Activated T-helper 17 cell treated with anti-CD3 and anti-CD28 coated beads, Interleukin-2, amount 50 U/mL, for 72 hours (primary cell): ENCODE results near the gene COA1. TPM values are rescaled to one million over a fixed set of nuclear protein-coding genes. Genes with fewer than 3 reads are reported as not detected.
"Not testable (repeated sequence)": the region's sequence is repeated elsewhere in the genome, so short reads cannot be mapped to it uniquely, and the experiment has no call there.

Experiments
- ATAC-seq: fragments of 150-1000 bp; cut with Tn5 transposase; replicated peaks from 2 replicates; pipeline ENCODE4 v1.10.0; 2021; ENCODE audit warnings: mild to moderate bottlenecking, moderate library complexity
- H3K27ac Mint-ChIP-seq: one replicate; pipeline ENCODE4 v1.8.0; 2022; ENCODE audit warnings: mixed read lengths
- H3K27me3 Mint-ChIP-seq: one replicate; pipeline ENCODE4 v1.8.0; 2022; ENCODE audit warnings: mixed read lengths
- H3K36me3 Mint-ChIP-seq: one replicate; pipeline ENCODE4 v1.8.0; 2022; ENCODE audit warnings: low read depth, mild to moderate bottlenecking, mixed read lengths
- H3K4me1 Mint-ChIP-seq: one replicate; pipeline ENCODE4 v1.8.0; 2022; ENCODE audit warnings: mixed read lengths
- H3K4me3 Mint-ChIP-seq: one replicate; pipeline ENCODE4 v1.8.0; 2022; ENCODE audit warnings: mild to moderate bottlenecking, mixed read lengths
- H3K9me3 Mint-ChIP-seq: one replicate; pipeline ENCODE4 v1.8.0; 2022; ENCODE audit warnings: mixed read lengths
- total RNA-seq, 2 donors: library from RNA; stranded (reverse); gene quantifications; one replicate each; pipeline ENCODE4 v1.2.3, GENCODE V29; 2022

COA1 gene
- total RNA-seq, 2 donors from 2014 or later, result 36.1 to 46.2 TPM

DNA sequence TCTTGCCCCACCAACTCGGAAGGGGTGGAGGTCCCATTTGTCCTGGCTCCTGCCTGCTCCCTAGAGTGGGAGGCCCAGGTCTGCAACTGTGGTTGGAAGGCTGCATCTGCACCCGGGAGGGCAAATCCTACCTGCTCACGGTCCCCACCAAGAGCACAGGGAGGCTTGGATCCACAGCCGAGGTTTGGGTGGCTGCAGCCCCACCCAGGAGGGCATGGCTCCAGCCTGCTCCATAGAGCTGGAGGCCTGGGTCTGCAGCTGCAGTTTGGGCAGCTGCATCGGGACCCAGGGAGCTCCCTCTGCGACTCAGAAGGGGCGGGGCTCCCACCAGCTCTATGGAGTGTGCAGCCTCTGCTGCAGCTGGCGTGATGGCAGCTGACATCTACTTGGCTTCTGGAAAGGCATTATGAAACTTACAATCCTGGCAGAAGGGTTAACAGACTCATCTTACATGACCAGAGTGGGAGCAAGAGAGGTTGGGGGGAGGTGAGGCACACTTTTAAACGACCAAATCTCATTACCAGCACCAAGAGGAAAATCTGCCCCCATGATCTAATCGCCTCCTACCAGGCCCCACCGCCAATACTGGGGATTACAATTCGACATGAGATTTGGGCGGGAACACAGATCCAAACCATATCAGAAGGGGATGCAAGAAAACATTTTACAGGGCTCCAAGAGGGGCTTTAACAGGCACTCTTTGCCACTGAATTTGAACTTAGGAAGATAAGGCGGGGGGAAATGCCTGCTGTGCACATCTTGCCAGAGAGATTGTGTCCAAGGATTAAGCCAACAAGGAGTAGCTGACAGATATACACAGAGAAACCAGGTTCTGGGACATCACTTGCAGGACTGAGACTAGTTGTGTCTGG lies 20.9 kb upstream of the COA1 start:
- Mint-ChIP-seq H3K36me3 (no peaks in the 10 kb centered on the region), H3K27me3 (no peaks in the 10 kb centered on the region), H3K9me3 (no peaks in the 10 kb centered on the region), H3K27ac (no peak overlapping the region), H3K4me1 (no peaks in the 10 kb centered on the region), H3K4me3 (no peak overlapping the region)
- no peak for ATAC-seq

DNA sequence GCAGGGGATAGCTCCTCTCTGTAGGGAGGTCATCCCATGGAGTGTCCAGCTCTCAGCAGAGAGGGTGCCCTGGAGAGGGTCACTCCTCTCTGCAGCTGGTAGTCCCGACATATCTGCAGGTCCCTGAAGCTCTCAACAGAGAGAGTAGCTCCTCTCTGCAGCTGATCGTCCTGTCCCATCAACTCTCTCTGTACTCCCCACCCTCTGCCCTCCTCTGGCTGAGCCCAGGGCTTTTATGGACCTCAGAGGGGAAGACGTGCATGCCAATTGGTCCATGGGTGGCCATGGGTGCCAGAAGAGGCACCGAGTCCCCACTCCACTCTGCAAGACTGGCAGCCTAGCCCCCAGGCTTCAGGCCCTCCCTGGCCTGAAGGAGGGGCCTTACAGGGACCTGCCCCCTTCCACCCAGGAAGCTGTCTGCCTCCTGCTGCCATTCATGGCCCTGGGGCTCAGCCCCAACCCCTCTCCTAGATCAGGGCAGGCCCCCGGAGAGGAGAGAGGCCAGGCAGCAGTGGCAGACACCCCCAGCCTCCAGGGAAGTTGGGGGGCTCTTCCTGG lies 20.1 kb upstream of the COA1 start:
- Mint-ChIP-seq H3K27me3 (no peaks in the 10 kb centered on the region), H3K4me3 (no peak overlapping the region), H3K4me1 (no peaks in the 10 kb centered on the region), H3K27ac (no peak overlapping the region), H3K36me3 (no peaks in the 10 kb centered on the region), H3K9me3 (no peaks in the 10 kb centered on the region)
- ATAC-seq, result no peak

DNA sequence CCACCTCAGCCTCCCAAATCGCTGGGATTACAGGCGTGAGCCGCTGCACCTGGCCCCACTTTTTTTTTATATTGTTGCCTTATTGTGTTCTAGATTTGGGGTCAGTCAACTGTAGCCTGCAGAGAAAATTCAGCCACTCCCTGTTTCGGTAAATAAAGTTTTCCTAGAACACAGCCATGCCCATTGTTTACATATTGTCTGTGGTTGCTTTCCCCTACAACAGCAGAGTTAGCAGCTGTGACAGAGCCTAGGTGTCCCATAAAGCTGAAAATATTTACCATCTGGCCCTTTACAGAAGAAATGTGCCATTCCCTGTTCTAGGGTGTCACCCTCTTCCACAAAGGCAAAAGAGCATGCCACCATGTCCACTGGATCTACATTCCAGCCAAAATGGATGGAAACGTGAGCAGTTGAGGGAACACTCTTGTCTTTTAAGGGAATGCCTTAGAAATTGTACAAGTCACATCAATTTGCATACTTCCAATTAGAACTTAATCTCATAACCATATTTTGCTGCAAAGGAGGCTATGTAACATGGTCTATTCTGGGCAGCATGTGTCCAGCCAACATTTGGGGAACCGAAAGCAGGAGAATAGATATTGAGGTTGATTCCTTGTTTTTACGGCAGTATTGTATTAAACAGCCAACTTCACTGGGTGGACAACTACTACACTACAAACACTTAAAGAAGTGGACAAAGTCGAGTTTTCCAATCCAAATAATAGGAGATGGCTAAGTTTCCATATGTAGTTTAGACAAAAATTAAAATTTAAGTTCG lies 18.2 kb upstream of the COA1 start:
- Mint-ChIP-seq H3K4me1 (no peaks in the 10 kb centered on the region), H3K27ac (no peak overlapping the region), H3K4me3 (no peak overlapping the region), H3K36me3 (no peaks in the 10 kb centered on the region), H3K27me3 (no peaks in the 10 kb centered on the region), H3K9me3 (no peaks in the 10 kb centered on the region)
- ATAC-seq, result no peak

DNA sequence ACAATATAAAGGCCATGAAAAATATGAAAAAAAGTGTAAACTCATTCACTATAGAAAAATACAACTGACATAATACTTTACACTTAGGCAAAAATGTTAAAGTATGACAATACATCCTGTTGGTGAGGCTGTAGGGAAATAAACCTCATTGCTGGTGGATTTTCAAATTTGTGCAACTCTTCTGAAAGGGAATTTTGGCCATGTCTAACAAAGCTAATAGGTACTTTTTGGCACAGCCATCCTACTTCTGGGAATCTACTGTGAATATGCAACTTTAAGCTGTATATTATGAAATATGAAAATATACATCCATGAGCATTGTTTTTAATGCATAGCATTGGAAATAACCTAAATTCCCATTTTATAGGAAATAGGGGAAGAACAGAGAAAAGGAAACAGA lies 13.4 kb upstream of the COA1 start:
- H3K4me3 Mint-ChIP-seq, result no peak overlapping the region
- H3K9me3 Mint-ChIP-seq, result no peaks in the 10 kb centered on the region
- H3K4me1 Mint-ChIP-seq, result no peaks in the 10 kb centered on the region
- H3K27me3 Mint-ChIP-seq, result no peaks in the 10 kb centered on the region
- no peak for ATAC-seq
- H3K36me3 Mint-ChIP-seq, result no peaks in the 10 kb centered on the region
- no peak overlapping the region for H3K27ac Mint-ChIP-seq

DNA sequence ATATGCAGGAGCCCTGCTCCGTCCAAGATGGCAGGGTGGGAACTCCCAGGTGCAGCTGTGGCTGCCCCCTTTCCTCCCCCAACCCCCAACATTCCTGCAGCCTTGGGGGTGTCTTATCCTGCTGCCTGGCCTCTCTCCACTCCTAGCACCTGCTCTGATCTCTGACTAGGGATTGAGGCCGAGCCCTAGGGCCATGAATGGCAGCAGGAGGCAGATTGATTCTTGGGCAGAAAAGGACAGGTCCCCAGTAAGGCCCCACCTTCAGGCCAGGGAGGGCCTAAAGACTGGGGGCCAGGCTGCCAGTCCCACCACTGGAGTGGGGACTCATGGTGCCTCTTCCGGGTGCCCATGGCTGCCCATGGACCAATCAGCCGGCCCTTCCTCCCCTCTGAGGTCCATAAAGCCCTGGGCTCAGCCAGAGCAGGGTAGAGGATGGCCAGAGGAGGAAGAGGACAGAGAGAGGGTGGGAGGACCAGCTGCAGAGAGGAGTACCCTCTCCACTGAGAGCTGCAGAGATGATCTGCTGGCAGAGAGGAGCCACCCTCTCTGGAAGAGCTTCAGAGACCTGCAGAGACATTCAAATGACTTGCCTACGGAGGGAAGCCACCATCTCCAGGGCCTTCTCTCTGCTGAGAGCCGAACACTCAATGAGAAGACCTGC lies 8.3 kb upstream of the COA1 start:
- Mint-ChIP-seq H3K36me3 (no peaks in the 10 kb centered on the region), H3K27me3 (no peaks in the 10 kb centered on the region), H3K9me3 (no peaks in the 10 kb centered on the region), H3K4me3 (no peak overlapping the region), H3K27ac (no peak overlapping the region), H3K4me1 (peaks cover 14% of the 10 kb centered on the region)
- ATAC-seq, result no peak

DNA sequence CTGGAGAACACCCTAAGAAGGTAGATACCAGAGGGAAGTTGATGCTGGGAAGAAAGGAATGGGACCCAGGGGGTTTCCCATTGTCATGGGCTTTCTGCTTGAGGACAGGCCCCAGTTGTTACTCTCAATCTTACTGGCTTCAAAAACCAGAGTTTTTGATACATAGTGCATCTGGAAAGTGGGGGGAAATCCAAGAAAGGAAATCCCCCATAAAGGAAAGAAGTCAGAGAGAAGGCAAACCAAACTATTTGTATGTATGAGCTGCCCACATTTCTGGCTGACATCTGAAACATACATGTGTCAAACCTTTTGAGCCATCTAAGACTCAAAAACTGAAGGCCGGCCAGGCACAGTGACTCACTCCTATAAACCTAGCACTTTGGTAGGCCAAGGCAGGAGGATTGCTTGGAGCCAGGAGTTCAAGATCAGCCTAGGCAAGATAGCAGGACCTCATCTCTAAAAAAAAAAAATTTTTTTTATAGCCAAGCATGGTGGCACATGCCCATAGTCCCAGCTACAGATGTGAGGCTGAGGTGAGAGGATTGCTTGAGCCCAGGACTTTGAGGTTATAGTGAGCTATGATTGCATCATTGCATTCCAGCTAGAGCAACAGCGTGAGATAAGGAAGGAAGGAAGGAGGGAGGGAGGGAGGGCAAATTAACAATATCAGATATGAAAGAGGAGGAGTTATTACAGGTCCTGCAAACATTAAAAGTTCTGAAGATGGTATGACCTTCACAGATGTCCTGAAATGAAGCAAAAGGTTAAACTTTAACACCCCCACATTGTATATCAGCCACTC lies 6.7 kb upstream of the COA1 start:
- peak; percentile 94 for ATAC-seq
- Mint-ChIP-seq H3K4me1 (peaks cover 14% of the 10 kb centered on the region), H3K4me3 (peak overlapping the region; percentile 61), H3K9me3 (no peaks in the 10 kb centered on the region), H3K27me3 (no peaks in the 10 kb centered on the region), H3K27ac (peak overlapping the region; percentile 83), H3K36me3 (no peaks in the 10 kb centered on the region)

DNA sequence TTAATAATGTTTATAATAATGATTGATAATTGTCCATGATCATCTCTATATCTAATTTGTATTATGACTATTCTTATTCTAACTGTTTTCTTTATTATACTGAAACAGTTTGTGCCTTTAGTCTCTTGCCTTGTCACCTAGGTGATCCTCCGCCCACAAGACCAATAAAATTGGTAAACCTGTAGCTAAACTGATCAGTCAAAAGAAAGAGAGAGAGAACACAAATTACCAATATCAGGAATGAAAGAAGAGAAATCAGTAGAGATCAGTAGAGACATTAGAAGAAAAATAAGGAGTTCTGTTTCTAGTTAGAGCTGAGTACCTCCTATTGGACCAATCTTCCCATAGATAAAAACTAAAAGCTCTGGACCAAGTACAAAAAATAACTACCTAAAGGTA lies 6.1 kb upstream of the COA1 start:
- ATAC-seq, result peak; percentile 59
- H3K9me3 Mint-ChIP-seq, result no peaks in the 10 kb centered on the region
- H3K27ac Mint-ChIP-seq, result peak overlapping the region; percentile 83
- no peaks in the 10 kb centered on the region for H3K27me3 Mint-ChIP-seq
- no peaks in the 10 kb centered on the region for H3K36me3 Mint-ChIP-seq
- peak overlapping the region; percentile 61 for H3K4me3 Mint-ChIP-seq
- H3K4me1 Mint-ChIP-seq, result peaks cover 14% of the 10 kb centered on the region

DNA sequence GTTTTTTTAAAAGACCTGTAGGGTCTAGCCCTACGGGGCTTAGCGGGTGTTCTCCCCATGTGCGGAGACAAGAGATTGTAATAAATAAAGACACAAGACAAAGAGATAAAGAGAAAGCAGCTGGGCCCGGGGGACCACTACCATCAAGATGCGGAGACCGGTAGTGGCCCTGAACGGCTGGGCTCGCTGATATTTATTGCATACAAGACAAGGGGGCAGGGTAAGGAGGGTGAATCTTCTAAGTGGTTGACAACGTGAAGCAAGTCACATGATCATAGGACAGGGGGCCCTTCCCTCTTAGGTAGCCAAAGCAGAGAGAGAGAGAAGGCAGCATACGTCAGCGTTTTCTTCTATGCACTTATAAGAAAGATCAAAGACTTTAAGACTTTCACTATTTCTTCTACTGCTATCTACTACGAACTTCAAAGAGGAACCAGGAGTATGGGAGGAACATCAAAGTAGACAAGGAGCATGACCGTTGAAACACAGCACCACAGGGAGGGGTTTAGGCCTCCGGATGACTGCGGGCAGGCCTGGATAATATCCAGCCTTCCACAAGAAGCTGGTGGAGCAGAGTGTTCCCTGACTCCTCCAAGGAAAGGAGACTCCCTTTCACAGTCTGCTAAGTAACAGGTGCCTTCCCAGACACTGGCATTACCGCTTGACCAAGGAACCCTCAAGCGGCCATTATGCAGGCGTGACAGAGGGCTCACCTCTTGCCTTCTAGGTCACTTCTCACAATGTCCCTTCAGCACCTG lies 5.4 kb upstream of the COA1 start:
- peak overlapping the region; percentile 61 for H3K4me3 Mint-ChIP-seq
- not testable (repeated sequence) for H3K27me3 Mint-ChIP-seq, ATAC-seq, H3K36me3 Mint-ChIP-seq, H3K9me3 Mint-ChIP-seq
- H3K27ac Mint-ChIP-seq, result peak overlapping the region; percentile 83
- H3K4me1 Mint-ChIP-seq, result peaks cover 14% of the 10 kb centered on the region

DNA sequence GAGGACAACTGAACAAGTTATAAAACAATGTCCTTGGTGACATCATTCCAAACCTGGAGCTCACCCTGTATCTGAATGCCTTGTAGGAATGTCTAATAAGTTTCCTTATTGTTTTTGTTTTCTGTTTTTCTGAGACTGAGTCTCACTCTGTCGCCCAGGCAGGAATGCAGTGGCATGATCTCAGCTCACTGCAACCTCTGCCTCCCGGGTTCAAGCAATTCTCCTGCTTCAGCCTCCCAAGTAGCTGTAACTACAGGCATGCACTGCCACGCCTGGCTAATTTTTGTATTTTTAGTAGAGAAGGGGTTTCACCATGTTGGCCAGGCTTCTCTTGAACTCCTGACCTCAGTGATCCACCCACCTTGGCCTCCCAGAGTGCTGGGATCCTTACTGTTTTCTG lies 2.2 kb upstream of the COA1 start:
- H3K4me1 Mint-ChIP-seq, result peaks cover 27% of the 10 kb centered on the region
- not testable (repeated sequence) for H3K36me3 Mint-ChIP-seq, H3K27me3 Mint-ChIP-seq, H3K9me3 Mint-ChIP-seq, ATAC-seq, H3K27ac Mint-ChIP-seq, H3K4me3 Mint-ChIP-seq

DNA sequence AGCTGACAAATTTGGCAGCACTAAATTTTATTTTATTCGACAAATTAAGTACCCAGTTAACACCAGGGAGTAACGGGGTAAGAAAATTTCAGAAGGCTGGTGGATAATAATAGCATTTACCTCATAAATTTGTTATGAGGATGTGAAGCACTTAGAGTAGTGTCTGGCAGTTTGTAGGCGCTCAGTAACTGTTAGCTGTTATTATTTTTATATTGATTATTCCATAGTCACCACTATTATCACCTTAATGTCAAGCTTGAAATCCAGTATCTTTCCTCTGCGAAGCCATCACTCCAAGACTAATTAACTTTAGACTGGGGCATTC lies 563 bp upstream of the COA1 start:
- peak overlapping the region; percentile 67 for H3K27ac Mint-ChIP-seq
- no peaks in the 10 kb centered on the region for H3K9me3 Mint-ChIP-seq
- peaks cover 1% of the 10 kb centered on the region for H3K36me3 Mint-ChIP-seq
- H3K27me3 Mint-ChIP-seq, result no peaks in the 10 kb centered on the region
- H3K4me3 Mint-ChIP-seq, result peak overlapping the region; percentile 82
- no peak for ATAC-seq
- peaks cover 24% of the 10 kb centered on the region for H3K4me1 Mint-ChIP-seq

DNA sequence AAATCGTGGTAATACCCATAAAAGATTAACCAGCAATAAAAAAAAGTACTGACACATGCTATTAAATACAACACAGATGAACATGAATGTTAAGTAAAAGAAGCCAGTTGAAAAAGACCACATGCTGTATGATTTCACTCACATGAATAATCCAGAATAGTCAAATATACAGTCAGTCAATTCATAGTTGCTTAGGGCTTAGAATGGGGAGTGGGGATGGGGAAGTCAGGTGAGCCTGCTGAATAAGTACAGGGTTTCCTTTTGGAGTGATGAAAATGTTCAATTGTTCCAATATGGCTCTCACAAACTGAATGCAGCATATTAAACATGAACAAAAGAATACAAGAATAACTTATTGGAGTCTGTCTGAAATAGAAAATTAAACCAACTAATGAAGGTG lies 1.8 kb downstream of the COA1 start:
- ATAC-seq, result no peak
- H3K27ac Mint-ChIP-seq, result peak overlapping the region; percentile 14
- peaks cover 19% of the 10 kb centered on the region for H3K4me1 Mint-ChIP-seq

DNA sequence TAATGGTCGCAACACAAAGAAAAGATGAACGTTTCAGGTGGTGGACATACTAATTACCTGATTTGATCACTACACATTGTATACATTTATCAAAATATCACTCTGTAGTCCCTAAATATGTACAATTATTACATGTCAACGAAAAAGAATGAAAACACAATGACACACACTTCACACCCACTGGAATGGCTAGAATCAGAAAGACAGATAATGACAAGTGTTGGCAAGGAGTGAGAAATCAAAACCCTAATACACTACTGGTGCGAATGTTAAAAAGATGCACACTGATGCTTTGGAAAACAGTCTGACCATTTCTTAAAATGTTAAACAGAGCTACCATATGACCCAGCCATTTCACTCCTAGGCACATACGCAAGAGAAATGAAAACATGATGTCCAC lies 2.3 kb downstream of the COA1 start:
- Mint-ChIP-seq H3K27ac (peak overlapping the region; percentile 14), H3K9me3 (no peaks in the 10 kb centered on the region), H3K4me1 (peaks cover 19% of the 10 kb centered on the region), H3K36me3 (peaks cover 7% of the 10 kb centered on the region), H3K4me3 (peak overlapping the region; percentile 82), H3K27me3 (no peaks in the 10 kb centered on the region)
- no peak for ATAC-seq

More for the DNA sequence above, 1.8 kb downstream of the COA1 start:
- H3K4me3 Mint-ChIP-seq, result peak overlapping the region; percentile 82
- H3K9me3 Mint-ChIP-seq, result no peaks in the 10 kb centered on the region
- no peaks in the 10 kb centered on the region for H3K27me3 Mint-ChIP-seq
- peaks cover 7% of the 10 kb centered on the region for H3K36me3 Mint-ChIP-seq

DNA sequence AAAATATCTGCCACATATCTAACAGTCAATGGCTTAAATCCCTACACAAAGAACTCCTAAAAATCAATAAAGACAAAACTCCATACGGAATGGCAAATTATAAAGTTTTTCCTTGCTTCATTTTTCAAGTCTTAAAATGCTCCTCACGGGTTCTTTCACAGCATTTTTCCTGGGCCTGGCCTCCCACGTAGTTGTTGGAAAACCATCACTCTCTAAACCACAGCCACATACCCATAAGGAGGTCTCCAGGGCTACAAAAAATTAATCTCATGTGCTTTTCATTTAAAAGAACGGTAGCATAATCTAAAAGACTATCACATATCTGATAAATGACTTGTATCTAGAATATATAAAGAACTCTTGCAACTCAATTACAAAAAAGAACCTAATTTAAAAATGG lies 2.9 kb downstream of the COA1 start:
- ATAC-seq, result no peak
- Mint-ChIP-seq H3K4me3 (peak overlapping the region; percentile 82), H3K9me3 (no peaks in the 10 kb centered on the region), H3K4me1 (peaks cover 19% of the 10 kb centered on the region), H3K27ac (peak overlapping the region; percentile 8), H3K27me3 (no peaks in the 10 kb centered on the region), H3K36me3 (peaks cover 7% of the 10 kb centered on the region)
